HuH-7.5 (cell line): ENCODE measurements around the gene TTLL5.
"Not testable (repeated sequence)": the region's sequence is repeated elsewhere in the genome, so short reads cannot be mapped to it uniquely, and the experiment has no call there.

Experiments used
- DNase-seq: peaks from one replicate; pipeline ENCODE4 v3.0.0; 2011; ENCODE audit warnings: low spot score

Gene TTLL5

DNA sequence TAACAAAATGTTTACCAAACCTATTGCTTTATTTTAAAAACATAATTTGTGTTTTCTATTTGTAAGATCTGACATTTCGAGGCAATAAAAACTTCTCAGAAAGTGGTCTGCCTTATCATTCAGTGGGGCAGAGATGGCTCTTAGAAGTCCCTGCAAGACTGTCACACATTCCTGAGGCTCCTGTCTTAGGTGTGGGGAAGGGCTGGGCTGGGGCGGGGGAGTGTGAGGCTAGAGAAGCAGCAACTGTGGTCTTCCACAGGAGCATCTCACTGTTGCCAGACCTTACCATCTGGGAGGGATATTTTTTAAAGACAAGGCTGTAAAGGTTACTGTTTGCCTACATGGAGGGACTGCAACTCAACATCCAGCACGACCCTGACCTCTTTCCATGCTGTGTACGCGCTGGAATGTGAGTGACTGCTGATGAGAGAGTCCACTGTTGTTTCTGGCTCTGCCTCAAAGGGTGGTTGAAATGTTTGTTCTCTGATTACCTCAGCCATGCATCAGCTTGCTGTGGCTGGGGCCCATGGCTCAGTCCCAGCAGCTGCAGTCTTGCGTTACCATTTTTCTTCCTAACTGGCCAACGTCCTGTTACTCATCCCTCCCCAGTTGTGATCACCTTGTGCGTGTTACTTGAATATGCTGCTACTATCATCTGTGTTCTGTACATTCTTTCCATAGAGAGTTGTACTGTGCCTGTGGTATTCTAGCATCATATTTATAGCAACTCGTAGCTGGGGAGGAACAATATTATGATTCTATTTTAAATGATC, 12.8 kb upstream of the TTLL5 start:
- peak; percentile 40 for DNase-seq

DNA sequence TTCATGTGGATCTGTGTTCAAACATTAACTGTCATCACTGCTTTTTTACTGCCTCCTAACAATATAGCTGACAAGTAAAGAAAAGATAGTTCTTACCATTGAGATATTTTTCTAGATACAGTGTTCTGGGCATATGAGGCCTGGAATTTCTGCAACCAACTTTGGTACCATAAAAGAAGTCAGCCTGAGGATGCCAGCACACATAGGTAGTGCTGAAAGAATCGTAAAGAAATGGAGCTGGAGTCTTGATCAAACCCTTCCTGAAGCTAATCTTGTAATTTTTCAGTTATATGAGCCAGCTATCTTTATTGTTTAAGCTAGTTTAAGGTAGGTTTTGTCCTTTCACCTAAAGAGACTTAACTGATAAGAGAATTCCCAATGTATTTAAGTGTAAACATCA, 11.7 kb upstream of the TTLL5 start:
- no peak for DNase-seq

DNA sequence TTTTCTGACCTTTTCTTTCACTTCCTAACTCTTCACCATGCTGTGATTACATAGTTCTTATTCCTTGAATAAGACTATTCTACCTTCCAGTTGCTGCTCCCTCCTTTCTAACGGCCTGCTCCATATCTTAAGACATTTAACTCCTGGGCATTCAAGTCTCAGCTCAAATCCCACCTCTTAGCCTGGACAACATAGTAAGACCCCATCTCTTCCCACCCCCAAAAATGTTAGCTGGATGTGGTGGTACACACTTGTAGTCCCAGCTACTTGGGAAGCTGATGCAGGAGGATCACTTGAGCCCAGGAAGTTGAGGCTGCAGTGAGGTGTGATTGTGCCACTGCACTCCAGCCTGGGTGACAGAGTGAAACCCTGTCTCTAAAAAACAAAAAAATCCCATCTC, 11.3 kb upstream of the TTLL5 start:
- no peak for DNase-seq

GRCh38 chr14:75650253-75651058, 10.6 kb upstream of the TTLL5 start:
- DNase-seq = no peak

DNA sequence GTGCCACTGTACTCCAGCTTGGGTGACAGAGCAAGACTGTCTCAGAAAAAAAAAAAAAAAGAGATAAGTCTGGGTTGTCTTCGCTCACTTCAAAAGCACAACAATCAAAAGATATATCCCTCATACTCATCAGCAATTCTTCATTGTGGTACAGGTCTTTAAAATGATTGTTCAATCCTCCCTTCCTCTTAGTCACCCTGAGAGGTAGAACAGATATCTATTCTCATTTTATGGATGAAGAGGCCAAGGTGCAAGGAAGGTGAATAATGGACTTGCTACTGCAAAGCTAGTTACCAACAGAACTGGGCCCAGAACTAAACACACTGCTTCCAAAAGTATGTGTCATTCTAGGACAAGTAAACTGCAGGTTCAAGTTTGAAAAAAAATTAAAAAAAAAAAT, 7.5 kb upstream of the TTLL5 start:
- DNase-seq = no peak

DNA sequence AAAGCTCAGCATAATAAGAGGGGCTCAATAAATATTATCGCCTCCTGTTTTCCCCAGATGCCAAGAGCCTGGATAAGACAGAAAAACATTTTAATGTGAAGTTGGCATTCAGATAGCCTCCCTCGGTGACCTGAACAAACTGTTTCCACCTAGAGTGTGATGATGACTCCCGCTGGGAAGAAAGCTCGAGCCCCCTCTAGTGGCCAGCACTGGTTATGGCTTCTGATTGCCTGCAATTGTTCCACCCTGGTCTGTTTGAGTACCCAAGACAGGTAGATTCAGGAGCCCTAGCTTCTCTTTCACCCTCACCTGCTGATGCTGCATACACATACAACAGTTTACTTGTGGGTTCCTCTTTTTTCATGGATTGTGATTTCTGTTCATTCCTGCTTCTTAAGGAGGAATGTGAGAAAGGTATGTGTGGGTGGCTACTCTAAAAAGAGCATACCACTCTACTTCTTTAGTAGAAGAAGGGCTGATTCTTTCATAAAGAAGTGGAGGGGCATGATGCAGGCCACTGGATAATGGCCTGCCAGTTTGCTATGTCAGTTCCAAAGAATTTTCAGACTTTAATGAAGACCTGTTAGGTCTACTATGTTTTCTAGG, 6.8 kb upstream of the TTLL5 start:
- DNase-seq = peak; percentile 54

DNA sequence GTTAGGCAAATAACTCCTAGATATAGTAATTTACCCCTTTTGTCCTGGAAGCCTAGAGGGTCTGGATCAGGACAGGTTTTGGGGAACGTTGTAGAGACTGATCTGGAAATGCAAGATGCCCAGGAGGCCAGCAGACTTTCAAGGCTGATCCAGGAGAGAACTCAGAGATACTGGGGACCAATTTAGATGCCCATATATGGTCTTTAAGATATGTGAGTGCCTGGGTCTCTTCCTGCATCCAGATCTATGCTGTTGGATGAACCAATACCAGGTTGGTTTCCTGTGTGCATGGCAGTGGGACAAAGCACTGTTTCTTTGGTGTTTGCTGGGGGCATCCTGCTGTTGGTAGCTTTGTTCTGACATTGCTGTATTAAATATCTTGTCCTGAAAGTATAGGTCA, 5.8 kb upstream of the TTLL5 start:
- DNase-seq = no peak

DNA sequence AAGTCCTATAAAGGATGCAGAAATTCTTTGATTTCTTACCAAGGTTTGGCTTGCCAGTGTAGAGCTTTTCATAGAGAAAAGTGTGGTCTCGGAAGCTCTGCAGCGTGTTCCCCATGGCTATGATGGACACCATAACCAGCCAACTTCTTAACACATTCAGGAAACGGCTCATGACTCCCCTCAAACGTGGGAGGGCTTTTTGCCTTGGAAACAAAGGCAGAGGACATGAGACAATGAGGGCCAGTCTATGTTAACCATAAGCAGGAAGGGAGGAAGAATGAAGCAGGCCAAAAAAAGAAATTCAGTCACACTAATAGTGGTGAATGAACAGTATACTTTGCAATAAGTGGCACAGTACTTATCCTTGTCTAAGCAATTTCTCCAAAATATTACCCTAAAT, 3.7 kb upstream of the TTLL5 start:
- no peak for DNase-seq

- DNase-seq = no peak
These were observed 2.1 kb upstream of the TTLL5 start for GRCh38 chr14:75658957-75659356.

- DNase-seq = no peak
These were observed 812 bp upstream of the TTLL5 start for GRCh38 chr14:75660238-75660629.

- DNase-seq = no peak
These were observed 411 bp downstream of the TTLL5 start for GRCh38 chr14:75661499-75661814.

- no peak for DNase-seq
These were observed 1.9 kb downstream of the TTLL5 start for GRCh38 chr14:75662966-75663365.

- DNase-seq = no peak
These were observed 6.2 kb downstream of the TTLL5 start for GRCh38 chr14:75667099-75667765.

GRCh38 chr14:75672605-75673192, 11.7 kb downstream of the TTLL5 start:
- no peak for DNase-seq

GRCh38 chr14:75673345-75674035, 12.4 kb downstream of the TTLL5 start:
- DNase-seq = no peak

- DNase-seq = no peak
These were observed 14.4 kb downstream of the TTLL5 start for GRCh38 chr14:75675265-75675960.

DNA sequence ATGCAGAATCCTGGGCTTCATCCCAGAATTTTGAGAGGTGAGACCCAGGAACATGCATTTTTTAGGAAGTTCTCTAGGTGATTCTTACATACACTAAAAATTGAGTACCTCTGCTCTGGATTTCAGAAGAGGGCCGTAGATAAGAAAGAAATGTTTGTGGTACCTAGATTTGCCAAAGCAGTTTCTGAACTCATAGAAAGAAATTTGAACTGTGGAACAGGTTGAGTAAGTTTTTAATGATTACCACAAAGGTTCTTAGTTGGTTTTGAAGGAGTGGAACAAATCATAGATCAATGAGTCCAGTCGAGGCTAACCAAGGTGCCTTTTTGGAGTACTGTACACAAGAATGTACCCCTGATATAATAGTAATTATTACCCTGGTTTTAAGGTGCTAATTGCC, 24.9 kb downstream of the TTLL5 start:
- no peak for DNase-seq

DNA sequence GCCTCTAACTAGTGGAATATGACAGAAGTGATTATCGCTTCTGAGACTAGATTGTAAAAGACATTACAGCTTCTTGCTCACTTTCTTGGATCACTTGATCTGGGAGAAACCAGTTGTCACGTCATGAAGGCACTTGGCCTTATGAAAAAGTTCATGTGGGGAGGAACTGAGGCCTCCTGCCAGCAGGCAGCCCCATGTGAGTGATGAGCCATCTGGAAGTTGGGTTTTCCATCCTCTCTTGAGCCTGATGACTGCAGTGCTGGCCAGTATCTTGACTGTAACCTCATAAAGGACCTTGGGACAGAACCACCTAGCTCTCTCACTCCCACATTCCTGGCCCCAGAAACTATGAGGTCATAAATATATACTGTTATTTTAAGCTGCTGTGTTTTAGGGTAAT, 28.0 kb downstream of the TTLL5 start:
- DNase-seq = no peak

DNA sequence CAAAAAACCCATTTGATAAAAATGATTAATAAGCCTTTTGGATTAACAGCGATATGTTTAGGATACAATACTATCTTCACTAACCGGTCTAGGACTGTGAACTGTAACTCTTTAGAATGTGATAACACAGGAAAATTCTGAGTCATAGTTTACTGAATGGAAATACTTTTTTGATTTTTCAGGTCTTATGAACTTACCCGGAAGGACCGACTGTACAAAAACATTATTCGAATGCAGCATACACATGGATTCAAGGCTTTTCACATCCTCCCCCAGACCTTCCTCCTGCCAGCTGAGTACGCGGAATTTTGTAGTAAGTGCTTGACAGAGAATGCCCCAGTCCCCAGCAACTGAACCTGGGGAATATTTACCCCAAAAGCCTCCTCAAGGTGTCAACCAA, 29.0 kb downstream of the TTLL5 start:
- no peak for DNase-seq

DNA sequence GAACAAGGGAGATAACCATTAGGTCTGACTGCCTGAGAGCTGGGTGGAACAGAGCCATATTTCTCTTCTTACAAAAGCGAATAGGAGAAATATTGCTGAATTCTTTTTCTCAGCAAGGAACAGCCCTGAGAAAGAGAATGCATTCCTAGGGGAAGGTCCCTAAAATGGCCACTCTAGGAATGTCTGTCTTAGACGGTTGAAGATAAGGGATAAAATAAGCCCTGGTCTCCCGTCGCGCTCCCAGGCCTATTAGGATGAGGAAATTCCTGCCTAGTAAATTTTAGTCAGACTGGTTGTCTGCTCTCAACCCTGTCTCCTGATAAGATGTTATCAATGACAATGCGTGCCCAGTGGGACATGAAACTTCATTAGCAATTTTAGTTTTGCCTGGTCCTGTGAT, 34.0 kb downstream of the TTLL5 start:
- not testable (repeated sequence) for DNase-seq

GRCh38 chr14:75697386-75697785, 36.3 kb downstream of the TTLL5 start:
- no peak for DNase-seq
